K562 (cell line): ENCODE data around the gene PPP6R1. TPM values are rescaled to one million over a fixed set of nuclear protein-coding genes. Genes with fewer than 3 reads are reported as not detected.

Experiments used
- ATAC-seq: fragments of 200-7000 bp; cut with Tn5 transposase; 3 replicates; pipeline ENCODE4 v1.9.1; 2020; ENCODE audit warnings: moderate library complexity
- BruUV-seq: library from RNA; stranded (reverse); fragments of 400-500 nt; replicated peaks from 2 replicates; lab custom pipeline; 2021; lab: Mats Ljungman, UMichigan
- CTCF ChIA-PET: fragments of 300-600 bp; formaldehyde crosslinking; extraction: SDS; loops from one replicate; lab custom pipeline; 2021; ENCODE audit warnings: low intra/inter-chr PET ratio; lab: Yijun Ruan, JAX
- POLR2A ChIA-PET: fragments of 300-600, 350-650 bp; sonication (Branson Sonifier 250); formaldehyde crosslinking; extraction: SDS; loops from one replicate; lab custom pipeline; 2021; ENCODE audit warnings: antibody characterized with exemption, inconsistent platforms; lab: Yijun Ruan, JAX
- DNase-seq, 4 experiments: peaks; one replicate each; pipeline versions ENCODE4 v3.0.0 to v3.0.0-alpha.2; 2011 to 2018; ENCODE audit warnings: low spot score in 3 of 4, mixed read lengths in 3 of 4; ENCODE audit errors: extremely low read depth in 1 of 4
- FAIRE-seq: peaks from 2 replicates; lab custom pipeline; 2011; peaks lifted over from hg19 to GRCh38; lab: Jason Lieb, UNC
- H2AFZ ChIP-seq: 2 replicates; pipeline ENCODE4 v1.6.0; 2011; ENCODE audit warnings: low read depth, low read length, control low read depth, inconsistent platforms
- H3K27ac ChIP-seq: fragments of 200-600 bp; 3 replicates; pipeline ENCODE4 v1.8.0; 2011; ENCODE audit warnings: low read depth, mild to moderate bottlenecking, control low read depth, inconsistent platforms, low read length, moderate library complexity, mixed read lengths; ENCODE audit errors: extremely low read depth
- H3K27me3 ChIP-seq, 2 experiments: fragments of 300-600 bp in 1 of 2; 2 replicates in 1 of 2; 3 replicates in 1 of 2; pipeline versions ENCODE4 v1.6.0 to v1.8.0; 2011; ENCODE audit warnings: inconsistent platforms in 2 of 2, low read length in 2 of 2, mild to moderate bottlenecking in 1 of 2, mixed read lengths in 1 of 2, moderate library complexity in 1 of 2; ENCODE audit not compliant: control insufficient read depth in 2 of 2, insufficient read depth in 2 of 2
- H3K36me3 ChIP-seq: fragments of 300-600 bp; 3 replicates; pipeline ENCODE4 v1.8.0; 2011; ENCODE audit warnings: mild to moderate bottlenecking, low read length, inconsistent platforms; ENCODE audit not compliant: control insufficient read depth, insufficient read depth
- H3K4me1 ChIP-seq, 2 experiments: fragments of 200-600 bp in 1 of 2; replicated peaks in 1 of 2; 2 replicates in 1 of 2; 3 replicates in 1 of 2; pipeline versions ENCODE4 v1.5.1 to v1.8.0; 2011; ENCODE audit warnings: inconsistent platforms in 2 of 2, low read length in 2 of 2, mild to moderate bottlenecking in 1 of 2, mixed read lengths in 1 of 2, moderate library complexity in 1 of 2; ENCODE audit not compliant: control insufficient read depth in 2 of 2, insufficient read depth in 2 of 2
- H3K4me2 ChIP-seq: 2 replicates; pipeline ENCODE4 v1.6.1; 2011; ENCODE audit warnings: low read length, control low read depth, inconsistent platforms, mixed read lengths; ENCODE audit not compliant: insufficient read depth
- H3K4me3 ChIP-seq: fragments of 200-600 bp; sonication (generic), shearing (Covaris generic); 2 replicates; pipeline ENCODE4 v1.5.1; 2016; ENCODE audit warnings: control low read depth, inconsistent platforms
- H3K79me2 ChIP-seq: fragments of 200-600 bp; 3 replicates; pipeline ENCODE4 v1.8.0; 2011; ENCODE audit warnings: low read length, inconsistent platforms; ENCODE audit not compliant: control insufficient read depth, insufficient read depth
- H3K9ac ChIP-seq, 2 experiments: 2 replicates each; pipeline versions ENCODE4 v1.6.0 to v1.6.1; 2011; ENCODE audit warnings: low read depth in 2 of 2, low read length in 2 of 2, control low read depth in 1 of 2, inconsistent platforms in 1 of 2, mild to moderate bottlenecking in 1 of 2, mixed read lengths in 1 of 2; ENCODE audit not compliant: insufficient read depth in 1 of 2
- H3K9me1 ChIP-seq: one replicate; pipeline ENCODE4 v1.6.0; 2011; ENCODE audit warnings: inconsistent platforms, mild to moderate bottlenecking, low read length, moderate library complexity; ENCODE audit not compliant: control insufficient read depth, insufficient read depth
- H3K9me3 ChIP-seq: replicated peaks from 2 replicates; pipeline ENCODE4 v1.5.1; 2011; ENCODE audit warnings: low read depth, low read length, inconsistent platforms; ENCODE audit not compliant: control insufficient read depth, insufficient read depth
- H4K20me1 ChIP-seq: replicated peaks from 2 replicates; pipeline ENCODE4 v1.6.1; 2011; ENCODE audit warnings: low read length, inconsistent platforms, mixed read lengths; ENCODE audit not compliant: control insufficient read depth, insufficient read depth
- CEBPG ChIP-seq, 3 experiments: fragments of 200-800 bp in 1 of 3; sonication (Bioruptor generic) in 1 of 3; sonication (generic) in 1 of 3; formaldehyde crosslinking in 1 of 3; IDR thresholded peaks in 2 of 3; conservative IDR thresholded peaks in 1 of 3; 2 replicates each; pipeline versions ENCODE4 v1.6.1 to v1.8.0; 2016 to 2022; ENCODE audit warnings: missing compliant biosample characterization in 2 of 3, missing genetic modification characterization in 2 of 3, mild to moderate bottlenecking in 1 of 3, missing genetic modification reagents in 1 of 3
- MAFK ChIP-seq: IDR thresholded peaks from 2 replicates; pipeline ENCODE4 v1.6.1; 2011; ENCODE audit warnings: low read length, improper control_type of control experiment
- SRSF7 ChIP-seq: fragments of 200-400 bp; formaldehyde crosslinking; optimal IDR thresholded peaks from 2 replicates; pipeline ENCODE3; 2017; ENCODE audit warnings: mild to moderate bottlenecking, low read depth, low read length
- ZNF347 ChIP-seq: fragments of 450-650 bp; formaldehyde crosslinking; IDR thresholded peaks from 2 replicates; pipeline ENCODE4 v1.4.0; 2020; ENCODE audit warnings: low read depth, mild to moderate bottlenecking, moderate library complexity
- ZNF668 ChIP-seq: fragments of 250-450 bp; sonication (Bioruptor Pico); IDR thresholded peaks from 2 replicates; pipeline ENCODE4 v1.8.0; 2022; ENCODE audit warnings: mild to moderate bottlenecking, inconsistent platforms
- WGBS: fragments of 100-300 bp; shearing (Covaris generic); methylation state at CpG from one replicate; pipeline ENCODE4 v1.1.6; 2016; ENCODE audit warnings: low coverage, mixed read lengths; ENCODE audit not compliant: insufficient coverage; ENCODE audit errors: missing lambda C conversion rate; 5-methylcytosine and 5-hydroxymethylcytosine counted together
- in situ Hi-C: fragments of 300-500 bp; cut with MboI; formaldehyde crosslinking; loops from 4 replicates; pipeline ENCODE4 v1.15.0; 2018; ENCODE audit warnings: inconsistent platforms, mixed read lengths
- intact Hi-C: fragments of 100-400 bp; cut with micrococcal nuclease; formaldehyde crosslinking; loops from 2 replicates; pipeline ENCODE4 v1.14.2; 2022
- polyA plus RNA-seq, 8 experiments: library from polyadenylated mRNA; depleted of rRNA in 4 of 8; stranded (reverse) in 5 of 8; unstranded in 3 of 8; fragments of >200 nt; fragmentation: Nextera tagmentation in 2 of 8; fragmentation: Illumina TruSeq in 1 of 8; extraction: Ambion mirVana in 2 of 8; extraction: Trizol in 1 of 8; gene quantifications; 2 replicates each; pipeline versions ENCODE4 v1.2.1 to v1.2.3, GENCODE V29; 2011 to 2014; ENCODE audit warnings: inconsistent platforms in 1 of 8, missing spikeins in 1 of 8
- total RNA-seq, 7 experiments: library from RNA; depleted of rRNA in 6 of 7; stranded (reverse); fragments of >200 nt in 6 of 7; fragmentation: Illumina TruSeq in 2 of 7; extraction: Trizol in 2 of 7; gene quantifications; 2 replicates each; pipeline versions ENCODE4 v1.2.1 to v1.2.3, GENCODE V29; 2011 to 2021; ENCODE audit warnings: low replicate concordance in 1 of 7

The PPP6R1 gene
- total and polyA plus RNA-seq, 9 of the 15 experiments (the other 6 are each of a cell fraction or from before 2014, with no cell fraction given), result 0.48 to 135 (median 37.2) TPM

DNA sequence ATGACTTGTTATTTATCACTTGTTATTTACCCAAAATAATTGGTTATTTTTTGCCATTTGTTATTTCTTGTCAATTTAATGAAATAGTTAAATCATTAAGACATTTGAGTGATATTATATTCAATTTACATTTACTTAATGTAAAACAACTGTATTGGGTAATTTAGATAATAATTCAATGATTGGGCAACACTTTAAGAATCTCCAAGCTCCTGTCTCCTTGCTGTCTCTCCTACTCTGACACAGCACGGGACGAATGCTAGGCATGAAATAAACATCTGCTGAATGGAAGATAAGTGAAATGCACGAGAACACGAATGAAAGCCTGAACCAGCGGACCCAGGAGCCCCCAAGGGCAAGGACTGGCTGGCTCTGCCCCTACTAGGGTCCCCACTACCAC, 5.7 kb upstream of the PPP6R1 start:
- no peaks in the 10 kb centered on the region for H3K9me1 ChIP-seq
- no peak overlapping the region for H3K4me3 ChIP-seq
- no peak for DNase-seq
- in situ Hi-C loops, result no loop called here
- H3K79me2 ChIP-seq, result peaks cover 4% of the 10 kb centered on the region; the same call in 1 of the 3 replicates
- no peak for TF ChIP-seq SRSF7
- no peak for TF ChIP-seq ZNF668 (CRISPR knock-in tag)
- TF ChIP-seq CEBPG (CRISPR knock-in tag; IDR thresholded peaks at IDR 0.05), result no peak
- TF ChIP-seq CEBPG (tag; conservative IDR thresholded peaks at IDR 0.05 in 1 of 2, IDR thresholded peaks at IDR 0.05 in 1 of 2), result peak in 1 of 2 experiments; percentile 71; a peak in 3 of 4 replicates
- TF ChIP-seq ZNF347 (CRISPR knock-in tag), result no peak
- BruUV-seq, result no TSS peak
- ChIA-PET POLR2A (no interaction called here), CTCF (no interaction called here)
- H4K20me1 ChIP-seq, result no peaks in the 10 kb centered on the region
- intact Hi-C loops, result no loop called here
- WGBS, result 81% methylated on average over 5 of the region's 5 CpGs
- peaks cover 9% of the 10 kb centered on the region; the same call in 2 of the 3 replicates for H3K36me3 ChIP-seq
- no peak overlapping the region for H3K4me2 ChIP-seq
- H2AFZ ChIP-seq, result no peak overlapping the region
- no peak overlapping the region for H3K9ac ChIP-seq
- peaks cover 10 to 25% of the 10 kb centered on the region in 2 experiments; a peak in 4 of 5 replicates for H3K4me1 ChIP-seq
- H3K9me3 ChIP-seq, result peaks cover 3% of the 10 kb centered on the region; the same call in 1 of the 2 replicates
- H3K27ac ChIP-seq, result no peak overlapping the region
- ATAC-seq, result no peak
- FAIRE-seq, result no peak
- no peaks in the 10 kb centered on the region for H3K27me3 ChIP-seq

DNA sequence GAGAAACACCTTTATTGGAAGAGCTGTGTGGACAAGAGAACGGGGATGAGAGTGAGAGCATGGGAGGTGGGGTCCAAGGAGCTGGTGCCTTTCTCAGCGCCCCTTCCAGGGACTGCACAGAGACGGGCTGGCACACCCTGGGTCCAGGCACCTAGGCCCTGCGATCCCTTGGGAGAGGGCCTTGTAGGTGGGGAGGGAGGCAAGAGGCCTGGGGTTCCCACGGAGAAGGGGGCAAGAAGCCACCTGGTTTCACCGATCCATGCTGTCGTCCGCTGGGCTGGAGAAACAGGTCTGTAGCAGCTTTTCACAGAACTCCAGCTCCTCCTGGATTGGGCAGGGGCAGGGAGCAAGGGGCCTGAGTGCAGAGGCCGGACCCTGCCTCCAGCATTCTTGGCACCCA, 3.5 kb upstream of the PPP6R1 start:
- no peak for DNase-seq
- no peak for ATAC-seq
- Histone ChIP-seq H3K27me3 (no peaks in the 10 kb centered on the region), H3K9me3 (peaks cover 3% of the 10 kb centered on the region; the same call in 1 of the 2 replicates), H3K36me3 (no peaks in the 10 kb centered on the region; the same call in 2 of the 3 replicates), H3K27ac (no peak overlapping the region), H3K9ac (peak overlapping the region in 1 of 2 experiments; percentile 54; a peak in 2 of 4 replicates), H3K9me1 (no peaks in the 10 kb centered on the region), H3K4me1 (peaks cover 12 to 38% of the 10 kb centered on the region in 2 experiments; a peak in 4 of 5 replicates), H4K20me1 (peaks cover 7% of the 10 kb centered on the region), H3K79me2 (peaks cover 19% of the 10 kb centered on the region), H3K4me2 (no peak overlapping the region), H2AFZ (no peak overlapping the region)
- ChIA-PET CTCF (no interaction called here), POLR2A (interaction anchor here (0.6 to 2.6 kb wide), 8 partner anchors 9 to 145 kb away, joined by 3 to 13 read pairs (median 4); partner anchors contain the start of genes HSPBP1 and UBE2S)
- 84% methylated on average over 6 of the region's 9 CpGs for WGBS
- no peak for FAIRE-seq
- intact Hi-C loops, result no loop called here
- BruUV-seq, result no TSS peak
- no peak for TF ChIP-seq MAFK
- TF ChIP-seq, all 486 proteins: peak for 0
- no peak overlapping the region for H3K4me3 ChIP-seq
- in situ Hi-C loops, result no loop called here
